Lung (tissue), 12 donors: ENCODE data around the gene WDR48. TPM values are rescaled to one million over a fixed set of nuclear protein-coding genes. Genes with fewer than 3 reads are reported as not detected.

Experiments
- ATAC-seq: fragments of 200-7000 bp; cut with Tn5 transposase; one replicate; pipeline ENCODE4 v1.9.1; 2020; ENCODE audit warnings: moderate number of reproducible peaks; ENCODE audit not compliant: insufficient read depth, low FRiP score
- DNase-seq, 3 donors: peaks; one replicate each; pipeline ENCODE4 v3.0.0-alpha.2; 2013 to 2017
- H3K27ac ChIP-seq, 2 donors: one replicate each; pipeline ENCODE4 v1.5.1; 2013; ENCODE audit warnings: mild to moderate bottlenecking in 2 of 2, moderate library complexity in 2 of 2, control low read depth in 1 of 2, inconsistent platforms in 1 of 2, low read depth in 1 of 2, low read length in 1 of 2
- H3K27me3 ChIP-seq, 3 donors: one replicate each; pipeline ENCODE4 v1.5.1; 2013; ENCODE audit warnings: low read length in 2 of 3; ENCODE audit not compliant: control insufficient read depth in 3 of 3, insufficient read depth in 3 of 3
- H3K36me3 ChIP-seq, 4 donors: one replicate each; pipeline ENCODE4 v1.5.1; 2013; ENCODE audit warnings: low read length in 4 of 4, mild to moderate bottlenecking in 1 of 4, moderate library complexity in 1 of 4; ENCODE audit not compliant: control insufficient read depth in 4 of 4, insufficient read depth in 4 of 4
- H3K4me1 ChIP-seq, 5 donors: one replicate each; pipeline ENCODE4 v1.5.1; 2013; ENCODE audit warnings: low read length in 5 of 5, mild to moderate bottlenecking in 2 of 5, moderate library complexity in 1 of 5; ENCODE audit not compliant: control insufficient read depth in 5 of 5, insufficient read depth in 5 of 5
- H3K4me3 ChIP-seq: one replicate; pipeline ENCODE4 v1.5.1; 2013; ENCODE audit warnings: mild to moderate bottlenecking, control low read depth, moderate library complexity
- H3K9ac ChIP-seq, 2 donors: one replicate each; pipeline ENCODE4 v1.5.1; 2013; ENCODE audit warnings: low read length in 2 of 2, control low read depth in 1 of 2; ENCODE audit not compliant: insufficient read depth in 1 of 2
- H3K9me3 ChIP-seq, 4 donors: one replicate each; pipeline ENCODE4 v1.5.1; 2013; ENCODE audit warnings: low read length in 3 of 4, mild to moderate bottlenecking in 1 of 4, moderate library complexity in 1 of 4; ENCODE audit not compliant: control insufficient read depth in 4 of 4, insufficient read depth in 3 of 4
- CTCF ChIP-seq: IDR thresholded peaks from 2 replicates; pipeline ENCODE4 v1.5.1; 2012; ENCODE audit warnings: mild to moderate bottlenecking; ENCODE audit errors: control extremely low read depth, extremely low read depth
- WGBS, 2 donors: extraction: QIAGEN DNeasy Blood & Tissue Kit; methylation state at CpG; one replicate each; pipeline ENCODE4 v1.1.7; 2013; 5-methylcytosine and 5-hydroxymethylcytosine counted together
- polyA plus RNA-seq, 2 donors: library from polyadenylated mRNA; stranded (reverse); fragments of 200-250 nt; gene quantifications; one replicate each; pipeline ENCODE4 v1.2.1, GENCODE V29; 2013
- total RNA-seq, 2 donors: library from RNA; depleted of rRNA in 1 of 2; stranded (reverse); fragments of >200 nt in 1 of 2; gene quantifications; one replicate each; pipeline ENCODE4 v1.2.1, GENCODE V29; 2014 to 2021
- donor health status: control.
- donor health status: control.
- donor health status: Bipolar disorder and iron deficiency.
- donor health status: healthy.
- donor health status: DM: yes; HTN: yes; CAD: no.

Gene WDR48
- total and polyA plus RNA-seq, 4 donors: 8.8 to 58.8 (median 18.8) TPM

GRCh38 chr3:39104961-39105686, 53.3 kb downstream of the WDR48 start:
- Histone ChIP-seq H3K36me3 (peaks cover 0 to 15% (median 6%) of the 10 kb centered on the region in 4 donors), H3K4me1 (peaks cover 7 to 22% (median 17%) of the 10 kb centered on the region in 5 donors), H3K27ac (no peak overlapping the region), H3K9me3 (no peaks in the 10 kb centered on the region), H3K4me3 (no peak overlapping the region), H3K9ac (no peak overlapping the region), H3K27me3 (no peaks in the 10 kb centered on the region)
- TF ChIP-seq CTCF: no peak
- no peak for DNase-seq
- ATAC-seq: no peak
- 79 to 86% methylated on average over 7 of the region's 7 CpGs for WGBS, 2 donors

GRCh38 chr3:39105687-39106063, 53.9 kb downstream of the WDR48 start:
- peak overlapping the region in 1 of 2 donors; percentile 80 for H3K9ac ChIP-seq
- H3K27ac ChIP-seq: no peak overlapping the region
- DNase-seq (no peak), ATAC-seq (no peak)
- H3K9me3 ChIP-seq: no peaks in the 10 kb centered on the region
- peaks cover 7 to 22% (median 17%) of the 10 kb centered on the region in 5 donors for H3K4me1 ChIP-seq
- 72 to 82% methylated on average over 3 of the region's 3 CpGs for WGBS, 2 donors
- no peak for TF ChIP-seq CTCF
- peaks cover 0 to 11% (median 3%) of the 10 kb centered on the region in 4 donors for H3K36me3 ChIP-seq
- H3K4me3 ChIP-seq: no peak overlapping the region
- no peaks in the 10 kb centered on the region for H3K27me3 ChIP-seq

- WGBS, 2 donors: 14 to 23% methylated on average over 16 of the region's 16 CpGs
- peak overlapping the region; percentile 95 for H3K4me3 ChIP-seq
- peak overlapping the region; percentile 80 to 95 for H3K9ac ChIP-seq
- peak overlapping the region; percentile 95 to 96 for H3K27ac ChIP-seq
- TF ChIP-seq CTCF: no peak
- ATAC-seq: no peak
- no peaks in the 10 kb centered on the region for H3K9me3 ChIP-seq
- peak in 2 of 3 donors; percentile 29 to 53 for DNase-seq
- peaks cover 7 to 22% (median 17%) of the 10 kb centered on the region in 5 donors for H3K4me1 ChIP-seq
- H3K27me3 ChIP-seq: no peaks in the 10 kb centered on the region
- peaks cover 0 to 8% (median 4%) of the 10 kb centered on the region in 4 donors for H3K36me3 ChIP-seq
These were observed 54.5 kb downstream of the WDR48 start for GRCh38 chr3:39106281-39106811.
